Ramos (cell line): ENCODE data around the gene OPCML.

Experiments
- in situ Hi-C: fragments of 300-500 bp; cut with MboI; formaldehyde crosslinking; loops from one replicate; pipeline ENCODE4 v1.14.3; 2022; ENCODE audit warnings: low sequenced_read_pairs; ENCODE audit not compliant: unreplicated experiment

Gene OPCML

DNA sequence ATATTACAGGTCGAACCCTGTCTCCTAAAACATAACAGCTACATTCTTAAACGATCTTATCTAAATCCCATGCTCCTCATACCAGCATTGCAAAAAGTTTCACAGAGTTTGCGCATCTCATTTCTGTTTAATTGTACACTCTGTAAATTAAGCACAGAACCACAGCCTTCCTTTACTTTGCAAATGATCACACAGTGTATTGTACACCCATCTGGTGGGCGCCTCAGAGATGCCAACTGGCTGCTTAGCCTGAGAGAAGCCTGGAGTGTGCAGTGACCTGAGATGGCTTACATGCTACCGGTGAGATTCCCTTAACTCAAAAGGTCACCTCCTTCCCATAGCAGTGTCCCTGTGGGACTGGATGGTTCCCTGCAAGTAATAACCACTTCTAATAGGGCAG lies 1077.3 kb downstream of the OPCML start:
- in situ Hi-C loops, result no loop called here

DNA sequence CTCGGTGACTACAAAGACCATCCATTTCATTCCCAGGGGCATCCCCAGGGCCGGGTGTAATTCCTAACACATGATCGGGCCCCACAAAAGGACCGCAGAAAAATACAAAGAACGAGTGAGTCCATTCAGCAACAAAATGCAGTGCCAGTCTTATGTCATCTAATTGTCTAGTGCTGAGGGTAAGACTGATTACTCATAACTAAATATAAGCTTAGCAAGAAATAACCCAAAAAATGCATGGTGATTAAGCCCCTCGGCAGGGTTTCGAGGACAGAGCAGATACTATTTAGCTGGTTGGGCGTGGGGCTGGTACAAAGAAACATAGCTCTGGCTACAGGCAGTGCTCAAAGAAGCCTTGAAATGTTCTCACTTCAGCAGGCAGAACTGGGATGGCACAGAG lies 1078.9 kb downstream of the OPCML start:
- in situ Hi-C loops, result no loop called here

DNA sequence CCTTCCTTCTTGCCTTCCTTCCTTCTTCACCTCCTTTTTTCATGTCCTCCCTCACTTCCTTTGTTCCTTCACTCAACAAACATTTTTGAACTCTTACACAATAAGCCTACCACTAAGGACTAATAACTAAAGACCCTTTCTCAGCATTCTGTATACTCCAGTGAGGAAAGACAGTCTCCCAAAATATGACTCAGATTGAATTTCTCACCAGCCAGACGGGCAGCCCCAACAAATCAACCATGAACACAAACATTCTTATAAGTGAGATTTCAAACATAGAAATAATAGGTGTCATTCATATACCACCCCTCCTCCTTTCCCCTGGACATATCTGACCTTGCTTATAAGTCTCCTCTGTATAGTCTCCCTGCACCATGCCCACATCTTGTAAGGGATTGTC lies 1079.7 kb downstream of the OPCML start:
- in situ Hi-C loops, result no loop called here

DNA sequence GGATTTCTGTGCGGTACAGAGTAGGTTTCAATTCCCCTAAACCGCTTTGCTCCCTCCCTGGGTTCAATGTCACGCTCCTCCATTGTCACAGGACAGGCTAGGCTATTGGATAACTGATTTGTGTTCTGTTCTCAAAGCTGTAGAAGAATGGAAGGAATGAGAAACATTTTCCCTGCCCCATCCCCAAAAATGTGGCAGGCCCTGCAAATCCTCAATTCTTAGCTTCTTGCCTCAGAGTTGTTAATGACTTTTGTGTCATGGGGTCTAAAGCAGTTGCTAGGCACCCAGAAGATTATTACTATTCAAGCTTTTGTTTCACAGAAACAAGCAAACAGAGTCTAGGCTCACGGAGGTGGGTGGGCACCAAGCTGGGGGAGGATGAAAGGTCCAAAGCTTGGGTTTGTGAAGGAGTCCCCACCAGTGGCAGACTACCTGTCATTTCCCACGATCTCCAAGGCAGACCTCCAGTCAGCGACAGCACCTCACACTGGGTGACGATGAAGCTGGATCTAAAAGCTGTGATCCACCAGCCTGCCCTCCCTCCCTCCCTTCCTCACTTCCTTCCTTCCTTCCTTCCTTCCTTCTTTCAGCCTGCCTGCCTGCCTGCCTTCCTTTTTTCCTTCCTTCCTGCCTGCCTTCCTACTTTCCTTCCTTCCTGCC lies 1080.2 kb downstream of the OPCML start:
- in situ Hi-C loops, result no loop called here

DNA sequence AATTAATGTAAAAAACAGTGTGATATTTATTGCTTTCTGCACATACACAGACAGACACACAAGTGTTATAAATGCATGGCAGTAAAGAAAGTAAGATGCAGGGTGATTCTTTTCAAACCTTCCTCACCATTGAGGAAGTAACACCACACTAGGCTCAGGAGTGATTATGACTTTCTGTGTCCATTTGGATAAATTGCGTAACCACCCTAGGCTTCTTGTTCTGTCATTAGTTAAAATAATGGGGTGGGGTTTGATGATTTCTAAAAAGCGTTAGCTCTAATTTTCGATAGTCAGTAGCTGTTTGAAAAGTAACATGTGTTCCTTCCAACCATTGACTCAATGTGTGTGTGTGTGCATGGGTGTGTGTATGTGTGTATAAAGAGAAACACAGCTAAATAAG lies 1081.7 kb downstream of the OPCML start:
- in situ Hi-C loops, result no loop called here

DNA sequence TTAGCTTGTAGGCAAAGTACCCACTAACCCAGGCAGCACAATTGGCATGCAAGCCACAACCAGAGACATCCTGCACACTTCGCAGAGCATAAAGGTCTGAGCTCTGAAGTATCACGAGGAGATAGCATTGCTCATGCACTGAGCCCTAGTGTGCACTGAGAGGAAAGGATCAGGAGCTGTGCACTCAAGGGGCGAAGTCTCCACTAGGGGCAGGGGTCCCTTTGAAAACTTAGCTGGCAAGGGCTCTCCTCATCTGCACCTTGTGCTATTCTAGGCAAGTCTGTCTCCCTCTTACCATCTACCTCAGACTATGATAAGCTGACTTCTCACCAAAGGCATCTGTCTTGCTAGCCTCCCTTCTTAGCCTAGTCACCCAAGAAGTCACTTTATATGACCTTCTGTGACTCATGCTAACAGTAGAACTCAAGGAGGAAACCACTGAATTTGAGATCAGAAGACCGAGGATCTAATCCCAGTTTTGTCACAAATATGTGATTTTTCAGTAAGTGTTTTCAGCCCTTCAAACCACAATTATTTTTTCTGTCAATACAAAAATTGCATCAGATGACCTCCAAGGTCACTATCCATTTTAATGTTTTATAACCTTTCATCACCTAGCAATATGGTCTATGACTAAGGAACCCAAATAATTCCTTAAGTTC lies 1083.8 kb downstream of the OPCML start:
- in situ Hi-C loops, result no loop called here

DNA sequence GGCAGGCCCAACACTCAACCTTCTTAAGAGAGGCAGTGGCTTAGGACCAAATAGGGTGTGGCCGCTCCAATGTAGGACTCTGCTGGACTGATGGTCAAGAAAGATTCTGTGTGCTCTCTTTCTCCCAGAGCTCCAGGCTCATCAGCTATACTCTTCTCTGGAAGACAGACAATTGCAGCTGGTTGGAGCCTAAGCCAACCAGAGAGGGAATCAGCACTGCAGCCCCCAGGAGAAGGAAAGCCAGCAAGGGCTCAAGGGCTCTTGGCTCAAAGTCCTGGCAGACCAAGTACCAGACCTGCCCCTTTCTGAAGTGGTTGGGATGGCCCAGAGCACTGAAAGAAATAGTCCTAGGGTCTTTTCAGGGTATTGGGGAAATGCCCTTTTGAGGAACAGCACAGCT lies 1084.5 kb downstream of the OPCML start:
- in situ Hi-C loops, result no loop called here

DNA sequence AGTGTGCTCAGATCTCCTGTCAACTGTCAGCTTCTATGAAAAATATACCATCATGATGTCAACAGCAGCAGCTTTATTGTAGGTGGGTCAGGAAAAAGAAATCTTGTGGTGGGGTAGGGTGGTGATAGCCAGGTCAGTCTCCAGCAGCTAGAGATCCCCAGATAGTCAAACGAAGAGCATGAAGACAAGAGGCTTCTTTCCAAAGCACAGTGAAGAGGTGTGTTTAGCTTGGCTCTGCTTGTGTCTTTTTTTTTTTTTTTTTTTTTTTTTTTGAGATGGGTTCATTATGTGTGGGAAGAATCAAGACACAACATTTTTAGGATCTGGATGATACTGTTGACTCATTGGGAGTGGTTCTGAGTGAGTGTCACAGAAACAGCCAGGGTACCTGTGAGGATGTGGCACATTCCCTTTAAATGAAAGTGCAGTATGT lies 1086.4 kb downstream of the OPCML start:
- in situ Hi-C loops, result no loop called here

DNA sequence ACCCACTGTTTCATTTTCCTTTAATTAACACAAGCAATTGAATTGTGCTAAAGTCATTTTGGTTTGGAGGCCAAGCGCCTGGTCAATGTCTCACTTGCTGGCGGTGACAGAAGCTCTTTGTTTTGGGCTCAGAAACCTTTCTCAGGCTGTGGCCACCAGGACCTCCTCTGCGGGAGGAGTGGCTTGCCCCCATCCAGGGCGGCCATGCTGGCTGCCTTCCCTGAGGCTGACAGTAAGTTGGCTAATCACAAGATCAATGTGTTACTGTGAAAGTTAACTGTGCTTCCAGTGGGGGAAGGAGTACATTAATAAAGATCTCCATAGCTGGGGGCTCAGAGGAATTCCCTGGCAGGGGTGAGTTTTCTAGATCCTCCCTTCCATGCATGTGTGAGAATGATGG lies 1087.4 kb downstream of the OPCML start:
- in situ Hi-C loops, result no loop called here

DNA sequence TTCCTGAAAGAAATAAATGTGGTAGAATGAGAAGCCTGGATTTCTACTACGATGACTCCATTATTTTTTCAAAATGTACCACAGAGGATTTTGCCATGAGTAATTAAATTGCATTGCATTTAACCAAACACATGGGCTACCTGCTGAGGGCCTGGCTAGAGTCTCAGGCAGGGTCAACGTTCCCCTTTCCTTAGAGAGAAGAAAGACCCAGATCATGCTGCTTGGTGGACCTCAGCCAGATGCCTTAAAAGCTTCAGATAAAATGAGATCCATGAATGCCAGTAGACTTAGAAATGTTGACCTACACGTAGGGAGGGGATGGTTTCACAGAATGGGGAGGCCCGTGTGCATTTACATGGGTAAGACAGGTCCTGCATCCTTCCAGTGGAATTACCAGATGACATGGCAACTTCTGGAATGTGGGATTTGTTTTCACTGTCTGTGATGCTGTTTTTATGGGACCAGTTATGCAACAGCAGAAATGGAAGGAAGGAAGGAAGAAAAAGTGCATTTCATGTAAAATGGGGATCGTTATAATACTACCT lies 1092.5 kb downstream of the OPCML start:
- in situ Hi-C loops, result no loop called here

DNA sequence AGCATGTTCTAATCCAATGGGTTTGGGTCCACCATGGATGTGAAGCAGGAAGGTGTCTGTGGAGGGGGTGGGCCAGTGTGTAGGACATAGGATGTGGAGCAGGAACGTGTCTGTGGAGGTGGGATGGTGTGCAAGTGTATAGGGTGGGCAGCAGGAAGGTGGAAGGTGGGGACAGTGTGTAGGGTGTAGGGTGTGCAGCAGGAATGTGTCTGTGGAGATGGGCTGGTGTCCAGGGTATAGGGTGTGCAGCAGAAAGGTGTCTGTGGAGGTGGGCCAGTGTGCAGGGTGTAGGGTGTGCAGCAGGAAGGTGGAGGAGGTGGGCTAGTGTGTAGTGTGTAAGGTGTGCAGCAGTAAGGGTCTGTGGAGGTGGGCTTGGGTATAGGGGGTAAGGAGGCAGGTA lies 1093.9 kb downstream of the OPCML start:
- in situ Hi-C loops, result no loop called here

DNA sequence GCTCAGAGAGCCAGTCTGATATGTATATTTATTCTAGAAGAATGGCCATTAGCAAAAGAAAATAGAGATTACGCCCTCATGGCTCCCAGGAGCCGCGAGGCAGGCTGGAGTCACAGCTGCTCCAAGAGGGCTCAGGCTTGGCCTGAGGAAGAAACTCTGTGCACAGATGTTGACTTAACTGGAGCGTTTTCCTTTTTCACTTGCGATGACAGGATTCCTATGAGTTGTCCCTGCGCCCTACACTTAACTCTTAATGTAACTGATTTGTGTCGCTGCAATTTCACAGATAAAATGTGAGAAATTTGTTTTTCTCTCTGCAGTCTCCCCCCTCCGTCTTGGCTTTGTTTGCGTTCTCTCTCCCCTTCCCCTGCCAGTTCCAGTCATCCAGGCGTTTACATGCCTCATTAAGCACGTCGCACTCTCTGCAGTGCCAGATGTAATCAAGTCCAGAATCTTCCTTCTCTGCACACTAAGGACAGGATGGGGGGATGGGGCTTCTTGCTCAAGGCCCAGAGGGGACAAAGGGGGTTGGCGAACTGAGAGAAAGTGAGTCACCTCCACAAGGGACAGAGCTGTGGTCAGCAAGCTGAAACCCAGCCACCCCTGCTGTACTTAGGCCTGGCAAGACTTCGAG lies 1101.8 kb downstream of the OPCML start:
- in situ Hi-C loops, result no loop called here

DNA sequence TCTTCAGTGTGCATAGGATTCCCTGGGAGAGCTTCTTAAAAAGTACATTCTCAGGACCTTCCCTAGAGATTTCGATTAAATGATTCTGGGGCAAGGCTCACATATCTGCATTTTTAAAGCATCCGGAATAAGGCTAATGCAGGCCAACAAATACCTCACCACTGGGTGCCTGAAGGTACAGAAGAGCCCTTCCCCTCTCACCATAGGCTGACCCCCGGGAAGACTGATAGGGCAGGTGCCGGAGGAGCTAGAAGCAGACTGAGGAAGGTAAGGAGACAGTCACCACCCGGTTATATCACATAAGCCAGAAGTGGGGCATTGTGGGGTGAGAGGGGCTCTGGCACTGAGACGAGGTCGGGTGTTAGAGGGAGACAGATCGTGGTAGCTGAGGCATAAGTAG lies 1102.6 kb downstream of the OPCML start:
- in situ Hi-C loops, result no loop called here

DNA sequence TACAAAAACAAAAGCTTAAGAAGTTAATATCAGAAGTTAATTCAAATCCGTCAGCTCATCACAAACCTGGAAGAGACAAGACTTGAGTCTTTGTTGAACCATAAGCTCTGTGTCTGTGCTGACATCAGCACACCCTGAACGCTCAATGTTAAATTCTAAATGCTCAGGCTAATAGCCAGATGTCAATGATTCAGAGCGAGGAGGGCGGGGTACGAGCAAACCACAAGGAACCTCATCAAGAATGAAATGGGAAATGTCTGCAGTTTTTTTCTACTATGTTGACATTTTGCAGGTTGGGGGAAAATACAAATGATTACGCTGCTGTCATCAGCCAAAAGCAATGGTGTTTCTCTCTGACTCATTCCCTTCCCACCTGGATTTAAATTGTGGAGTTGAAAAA lies 1104.7 kb downstream of the OPCML start:
- in situ Hi-C loops, result no loop called here

DNA sequence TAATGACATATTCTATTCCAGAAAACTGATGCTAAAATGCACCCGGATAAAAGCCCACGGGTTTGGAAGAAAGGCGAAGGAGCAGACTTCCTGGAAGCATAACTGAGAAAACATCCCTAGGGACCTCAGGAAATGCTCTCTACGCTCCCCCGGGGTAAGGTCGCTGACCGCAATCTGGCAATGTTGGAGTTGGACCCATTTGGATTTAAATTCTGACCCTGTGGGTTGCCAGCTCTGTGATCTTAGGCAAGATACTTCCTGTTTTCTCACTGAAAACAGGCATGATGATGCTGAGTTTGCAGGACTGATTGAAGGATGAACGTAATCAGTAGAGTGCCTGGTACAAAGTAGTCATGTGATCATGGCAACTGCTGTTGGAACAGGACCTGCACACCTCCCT lies 1107.9 kb downstream of the OPCML start:
- in situ Hi-C loops, result no loop called here

DNA sequence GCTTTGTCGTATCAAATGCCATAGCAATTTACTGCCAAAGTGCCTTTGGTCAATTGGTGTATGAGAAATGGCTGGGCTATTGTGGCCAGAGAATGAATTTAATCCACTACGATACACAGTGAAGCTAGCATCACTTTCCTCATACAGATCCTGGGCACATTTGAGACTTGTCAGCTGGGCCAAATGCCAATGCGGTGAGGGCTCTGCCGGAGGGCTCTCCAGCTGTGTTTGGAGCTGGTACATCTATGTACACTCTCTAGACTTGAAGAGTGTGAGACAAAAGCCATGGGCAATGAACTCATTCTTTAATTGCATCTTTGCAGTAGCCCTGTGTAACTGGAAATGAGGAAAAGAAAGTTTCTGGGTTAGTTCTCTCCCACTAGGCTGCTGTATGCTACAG lies 1109.0 kb downstream of the OPCML start:
- in situ Hi-C loops, result no loop called here

DNA sequence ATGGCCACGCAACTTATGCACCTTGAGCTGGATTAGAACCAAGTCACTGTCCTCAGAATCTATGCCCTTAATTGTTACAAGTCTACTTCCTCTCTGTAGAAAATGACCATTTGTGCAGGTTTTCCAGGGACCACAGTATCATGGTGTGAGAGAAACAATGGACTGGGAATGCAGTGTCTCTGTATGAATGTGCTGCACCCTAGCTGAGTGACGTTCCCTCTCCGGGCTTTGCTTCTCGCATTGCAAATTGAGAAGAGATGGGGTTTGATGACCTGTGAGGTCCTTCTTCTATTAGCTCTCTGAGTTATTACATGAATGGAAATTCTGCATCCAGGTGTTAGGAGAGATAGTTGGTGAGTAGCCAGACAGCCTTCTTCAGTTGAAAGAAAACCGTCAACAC lies 1109.6 kb downstream of the OPCML start:
- in situ Hi-C loops, result no loop called here

DNA sequence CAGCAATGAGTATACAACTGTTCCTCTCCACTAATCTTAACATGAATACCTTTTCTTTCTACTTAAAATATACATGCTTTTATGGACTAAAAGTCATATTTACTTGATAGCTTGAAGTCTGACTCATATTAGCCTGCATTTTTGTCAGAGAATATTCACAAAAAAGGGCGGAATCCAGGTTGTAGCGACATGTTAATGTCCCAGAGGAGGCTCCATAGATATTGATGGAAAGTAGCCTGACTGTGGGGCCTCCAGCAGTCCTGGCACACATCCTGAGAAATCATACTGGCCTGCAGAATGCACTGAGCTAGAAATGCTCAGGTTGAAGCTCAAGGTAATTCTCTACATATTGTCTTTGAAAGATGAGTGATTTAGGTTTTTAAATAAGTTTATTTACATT lies 1110.7 kb downstream of the OPCML start:
- in situ Hi-C loops, result no loop called here

DNA sequence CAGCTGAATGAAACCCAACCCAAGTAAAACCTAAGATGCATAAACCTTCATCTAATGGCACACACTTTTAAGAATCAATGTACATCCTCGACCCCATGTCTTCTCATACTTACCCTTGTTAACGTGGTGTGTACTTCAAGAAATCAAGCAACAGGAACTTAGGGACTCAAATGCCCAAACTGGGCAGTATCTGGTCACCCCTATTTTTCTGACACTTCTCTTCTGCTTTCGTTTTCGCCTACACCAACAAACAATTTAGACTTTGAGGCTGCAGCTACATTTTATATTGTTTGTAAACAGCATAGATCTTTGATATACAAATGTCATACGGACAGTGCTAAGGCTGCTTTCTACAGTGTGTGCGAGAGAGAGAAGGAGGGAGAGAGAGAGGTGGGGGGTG lies 1117.8 kb downstream of the OPCML start:
- in situ Hi-C loops, result no loop called here

DNA sequence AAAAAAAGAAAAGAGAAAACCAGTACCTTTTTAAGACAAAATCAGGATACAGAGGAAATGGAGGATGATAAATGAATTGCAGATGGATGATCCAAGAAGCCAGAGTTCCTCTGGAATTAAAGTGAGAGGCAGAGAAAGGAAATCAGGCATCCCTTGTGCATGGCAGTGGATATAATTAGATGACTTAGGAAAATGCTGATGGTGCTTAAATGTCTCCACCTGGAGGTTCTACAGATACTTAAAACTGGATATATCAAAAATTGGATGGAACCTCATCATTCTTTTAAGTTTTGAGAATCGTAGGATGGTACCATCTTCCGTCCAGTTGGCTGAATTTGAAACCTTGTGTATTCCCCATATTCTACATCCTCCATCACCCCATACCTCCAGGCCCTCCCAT lies 1121.9 kb downstream of the OPCML start:
- in situ Hi-C loops, result no loop called here

DNA sequence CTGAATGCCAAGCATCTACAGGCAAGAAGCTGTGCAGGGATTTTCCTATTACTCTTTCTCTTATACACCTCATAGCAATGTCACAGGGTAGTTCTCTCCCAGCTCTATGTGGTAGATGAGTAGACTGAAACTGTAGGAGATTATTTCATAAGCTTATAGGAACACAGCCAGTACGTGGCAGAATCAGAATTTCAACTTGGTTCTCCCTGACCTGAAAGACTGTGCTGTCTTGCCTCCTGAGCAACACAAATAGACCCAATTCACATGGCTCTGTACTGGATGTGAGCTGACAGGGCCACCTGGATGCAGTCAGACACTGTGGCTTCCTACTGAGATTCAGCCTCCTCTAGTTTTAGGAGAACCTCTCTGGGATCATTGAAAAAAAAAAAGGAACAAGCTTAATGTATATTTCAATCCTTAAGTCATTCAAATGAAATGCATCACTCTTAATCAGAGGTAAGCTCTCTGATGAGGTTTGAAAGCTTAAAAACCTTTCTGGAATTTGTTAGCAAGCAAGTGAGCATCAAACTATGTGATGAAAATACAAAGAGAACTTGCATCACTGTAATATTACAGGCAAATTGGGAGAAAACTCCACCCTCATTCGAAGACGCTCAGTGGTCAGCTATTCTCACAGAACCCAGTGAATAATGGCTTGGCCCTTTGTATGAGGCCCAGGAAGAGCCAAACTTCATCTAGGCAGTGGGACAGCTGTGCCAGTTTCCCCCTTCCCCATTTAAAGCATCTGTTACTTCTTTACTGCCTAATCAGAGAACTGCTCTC lies 1122.5 kb downstream of the OPCML start:
- in situ Hi-C loops, result no loop called here
